ENCODE results near the gene PEX11G.

GRCh38 chr19:7492142-7492541 is 3.3 kb upstream of the PEX11G start:
- TF ChIP-seq GATA2 (IDR thresholded peaks at IDR 0.05; ENCODE audit: low read depth, low read length), result no peak
- no peak for TF ChIP-seq GATA3 (IDR thresholded peaks at IDR 0.05; ENCODE audit: low read depth, low read length)

Data from SH-SY5Y (cell line).